ENCODE data around the gene RNF227. TPM values are rescaled to one million over a fixed set of nuclear protein-coding genes. Genes with fewer than 3 reads are reported as not detected.

RNF227 gene
- total and polyA plus RNA-seq, 2 of the 13 experiments (the other 11 are each of a cell fraction or from before 2014, with no cell fraction given): 0.20 to 0.79 TPM

DNA sequence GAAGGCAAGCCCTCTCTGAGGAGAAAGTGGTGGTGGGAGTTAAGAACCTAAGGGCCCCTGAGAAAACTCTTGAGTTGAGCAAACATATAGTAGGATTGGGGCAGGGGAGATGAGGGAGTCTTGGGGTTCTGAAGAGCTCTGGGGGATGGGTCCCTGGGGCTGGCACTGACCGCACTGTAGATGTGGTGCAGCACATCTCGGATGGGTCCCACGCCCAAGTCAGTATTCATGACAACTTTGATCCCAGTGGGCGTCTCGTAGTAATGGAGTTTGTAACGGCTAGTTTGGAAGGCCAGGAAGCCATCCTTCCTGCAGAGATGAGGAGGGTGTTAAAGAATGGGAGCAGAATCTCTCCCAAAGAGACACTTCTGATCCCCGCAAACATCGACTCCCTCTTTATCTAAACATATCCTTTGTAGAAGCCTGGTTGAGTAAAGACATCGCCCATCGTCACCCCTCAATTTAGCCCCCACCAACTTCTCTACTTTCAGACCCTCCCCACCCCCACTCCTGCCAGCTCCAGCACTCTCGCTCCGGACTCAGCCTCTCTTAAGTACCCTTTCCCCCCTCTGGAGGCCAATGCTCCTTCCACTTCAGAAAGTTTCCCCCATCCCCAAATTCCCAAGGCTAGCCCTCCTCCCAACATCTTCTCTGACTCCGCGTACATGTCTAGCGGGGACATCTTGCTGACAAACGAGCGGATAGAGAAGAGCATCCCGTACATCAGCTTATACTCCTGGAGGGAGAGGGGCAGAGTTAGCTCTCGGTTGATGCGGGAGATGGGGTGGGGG, 14.9 kb upstream of the RNF227 start:
- Histone ChIP-seq H3K4me2 (ENCODE audit: low read depth, low read length) (peak overlapping the region; percentile 68), H3K9me3 (ENCODE audit: low read length) (no peaks in the 10 kb centered on the region), H3K27me3 (ENCODE audit: control insufficient read depth in 1 of 2, insufficient read depth in 2 of 2, low read length in 2 of 2) (no peaks in the 10 kb centered on the region; a peak in 1 of 5 replicates), H4K20me1 (ENCODE audit: insufficient read depth, low read length) (no peaks in the 10 kb centered on the region), H2AFZ (ENCODE audit: low read length) (no peak overlapping the region), H3K27ac (ENCODE audit: extremely low read length, insufficient read depth, low read length) (peak overlapping the region; percentile 49), H3K36me3 (replicated peaks in 1 of 2; ENCODE audit: control insufficient read depth in 1 of 2, insufficient read depth in 2 of 2, low read length in 2 of 2) (peaks cover 1 to 6% of the 10 kb centered on the region in 2 experiments; a peak in 4 of 5 replicates), H3K79me2 (ENCODE audit: insufficient read depth, low read length) (peaks cover 14% of the 10 kb centered on the region), H3K4me1 (ENCODE audit: insufficient read depth, low read length) (peaks cover 26% of the 10 kb centered on the region), H3K9ac (ENCODE audit: insufficient read depth, low read depth, low read length) (peak overlapping the region; percentile 77), H3K4me3 (replicated peaks in 1 of 3; ENCODE audit: insufficient read depth in 1 of 3, low read depth in 2 of 3, low read length in 3 of 3) (peak overlapping the region; percentile 80 to 93 (median 85))
- in situ Hi-C loops (cut with HindIII; ENCODE audit: extremely low pct_ligation_motif_present, low pct_unique_long_range_greater_than_20kb): no loop called here
- ChIA-PET POLR2A (interaction anchor here (0.6 to 3.6 kb wide), 11 partner anchors 9 to 97 kb away, joined by 3 to 27 read pairs (median 4); partner anchors contain the start of genes KDM6B, NAA38 and RNF227), CTCF (ENCODE audit: low intra/inter-chr PET ratio, low total read pairs) (no interaction called here)
- intact Hi-C loops (cut with micrococcal nuclease; ENCODE audit: unreplicated experiment): loop anchor here (5.0 kb wide), 1 partner anchor 56 kb away; no protein-coding TSS in a partner anchor
- TF ChIP-seq ZNF556 (CRISPR knock-in tag; IDR thresholded peaks at IDR 0.05; ENCODE audit: borderline replicate concordance) (no peak), ZHX1 (CRISPR knock-in tag; IDR thresholded peaks at IDR 0.05; ENCODE audit: low read depth) (no peak), TEAD3 (CRISPR knock-in tag; optimal IDR thresholded peaks at IDR 0.05; ENCODE audit: borderline replicate concordance) (no peak), PTBP1 (IDR thresholded peaks at IDR 0.05; ENCODE audit: low read depth, low read length, poor library complexity, severe bottlenecking) (no peak), ISL2 (CRISPR knock-in tag; IDR thresholded peaks at IDR 0.05) (no peak), ZNF468 (CRISPR knock-in tag; IDR thresholded peaks at IDR 0.05) (no peak), TRAFD1 (CRISPR knock-in tag; IDR thresholded peaks at IDR 0.05; ENCODE audit: borderline replicate concordance) (no peak), SNAPC2 (CRISPR knock-in tag; IDR thresholded peaks at IDR 0.05) (no peak), ZNF891 (CRISPR knock-in tag; IDR thresholded peaks at IDR 0.05) (no peak)
- TF ChIP-seq, protein P1, sequence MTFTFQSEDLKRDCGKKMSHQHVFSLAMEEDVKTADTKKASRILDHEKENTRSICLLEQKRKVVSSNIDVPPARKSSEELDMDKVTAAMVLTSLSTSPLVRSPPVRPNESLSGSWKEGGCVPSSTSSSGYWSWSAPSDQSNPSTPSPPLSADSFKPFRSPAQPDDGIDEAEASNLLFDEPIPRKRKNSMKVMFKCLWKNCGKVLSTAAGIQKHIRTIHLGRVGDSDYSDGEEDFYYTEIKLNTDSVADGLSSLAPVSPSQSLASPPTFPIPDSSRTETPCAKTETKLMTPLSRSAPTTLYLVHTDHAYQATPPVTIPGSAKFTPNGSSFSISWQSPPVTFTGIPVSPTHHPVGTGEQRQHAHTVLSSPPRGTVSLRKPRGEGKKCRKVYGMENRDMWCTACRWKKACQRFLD (CRISPR knock-in tag; IDR thresholded peaks at IDR 0.05; ENCODE audit: borderline replicate concordance): no peak
- TF ChIP-seq, protein P2, sequence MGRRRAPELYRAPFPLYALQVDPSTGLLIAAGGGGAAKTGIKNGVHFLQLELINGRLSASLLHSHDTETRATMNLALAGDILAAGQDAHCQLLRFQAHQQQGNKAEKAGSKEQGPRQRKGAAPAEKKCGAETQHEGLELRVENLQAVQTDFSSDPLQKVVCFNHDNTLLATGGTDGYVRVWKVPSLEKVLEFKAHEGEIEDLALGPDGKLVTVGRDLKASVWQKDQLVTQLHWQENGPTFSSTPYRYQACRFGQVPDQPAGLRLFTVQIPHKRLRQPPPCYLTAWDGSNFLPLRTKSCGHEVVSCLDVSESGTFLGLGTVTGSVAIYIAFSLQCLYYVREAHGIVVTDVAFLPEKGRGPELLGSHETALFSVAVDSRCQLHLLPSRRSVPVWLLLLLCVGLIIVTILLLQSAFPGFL (CRISPR knock-in tag; IDR thresholded peaks at IDR 0.05): no peak
- TF ChIP-seq, protein P3, sequence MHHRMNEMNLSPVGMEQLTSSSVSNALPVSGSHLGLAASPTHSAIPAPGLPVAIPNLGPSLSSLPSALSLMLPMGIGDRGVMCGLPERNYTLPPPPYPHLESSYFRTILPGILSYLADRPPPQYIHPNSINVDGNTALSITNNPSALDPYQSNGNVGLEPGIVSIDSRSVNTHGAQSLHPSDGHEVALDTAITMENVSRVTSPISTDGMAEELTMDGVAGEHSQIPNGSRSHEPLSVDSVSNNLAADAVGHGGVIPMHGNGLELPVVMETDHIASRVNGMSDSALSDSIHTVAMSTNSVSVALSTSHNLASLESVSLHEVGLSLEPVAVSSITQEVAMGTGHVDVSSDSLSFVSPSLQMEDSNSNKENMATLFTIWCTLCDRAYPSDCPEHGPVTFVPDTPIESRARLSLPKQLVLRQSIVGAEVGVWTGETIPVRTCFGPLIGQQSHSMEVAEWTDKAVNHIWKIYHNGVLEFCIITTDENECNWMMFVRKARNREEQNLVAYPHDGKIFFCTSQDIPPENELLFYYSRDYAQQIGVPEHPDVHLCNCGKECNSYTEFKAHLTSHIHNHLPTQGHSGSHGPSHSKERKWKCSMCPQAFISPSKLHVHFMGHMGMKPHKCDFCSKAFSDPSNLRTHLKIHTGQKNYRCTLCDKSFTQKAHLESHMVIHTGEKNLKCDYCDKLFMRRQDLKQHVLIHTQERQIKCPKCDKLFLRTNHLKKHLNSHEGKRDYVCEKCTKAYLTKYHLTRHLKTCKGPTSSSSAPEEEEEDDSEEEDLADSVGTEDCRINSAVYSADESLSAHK (CRISPR knock-in tag; IDR thresholded peaks at IDR 0.05; ENCODE audit: borderline replicate concordance): no peak
- ATAC-seq (peak; percentile 21), DNase-seq (ENCODE audit: low spot score) (no peak), FAIRE-seq (no peak)
- TSS peak; percentile 83 for BruUV-seq (replicated peaks)
- 34% methylated on average over 18 of the region's 20 CpGs for WGBS (ENCODE audit: low lambda C conversion rate)
